ENCODE measurements around the gene NR2C2.
"Not testable (repeated sequence)": the region's sequence is repeated elsewhere in the genome, so short reads cannot be mapped to it uniquely, and the experiment has no call there.

The NR2C2 gene

GRCh38 chr3:14962762-14963161, 15.4 kb downstream of the NR2C2 start:
- DNase-seq, result no peak

GRCh38 chr3:14967285-14967684, 19.9 kb downstream of the NR2C2 start:
- DNase-seq, result no peak

- DNase-seq, result no peak
Measured at GRCh38 chr3:14969671-14970070, 22.3 kb downstream of the NR2C2 start.

GRCh38 chr3:14976317-14976716, 28.9 kb downstream of the NR2C2 start:
- DNase-seq, result no peak

- DNase-seq, result no peak
Measured at GRCh38 chr3:14980689-14981088, 33.3 kb downstream of the NR2C2 start.

GRCh38 chr3:14984581-14985113, 37.3 kb downstream of the NR2C2 start:
- DNase-seq, result no peak

GRCh38 chr3:14988988-14989394, 41.6 kb downstream of the NR2C2 start:
- no peak for DNase-seq

GRCh38 chr3:14989943-14990779, 42.8 kb downstream of the NR2C2 start:
- DNase-seq, result no peak

- DNase-seq, result no peak
Measured at GRCh38 chr3:14990780-14991148, 43.4 kb downstream of the NR2C2 start.

- no peak for DNase-seq
Measured at GRCh38 chr3:14991151-14991742, 43.9 kb downstream of the NR2C2 start.

- DNase-seq, result no peak
Measured at GRCh38 chr3:14991818-14992612, 44.6 kb downstream of the NR2C2 start.

GRCh38 chr3:14997941-14998340, 50.6 kb downstream of the NR2C2 start:
- DNase-seq, result no peak

- not testable (repeated sequence) for DNase-seq
Measured at GRCh38 chr3:14999182-14999581, 51.8 kb downstream of the NR2C2 start.

- no peak for DNase-seq
Measured at GRCh38 chr3:15007681-15008141, 60.3 kb downstream of the NR2C2 start.

- no peak for DNase-seq
Measured at GRCh38 chr3:15009167-15009566, 61.8 kb downstream of the NR2C2 start.

- DNase-seq, result no peak
Measured at GRCh38 chr3:15010664-15011063, 63.3 kb downstream of the NR2C2 start.

GRCh38 chr3:15011174-15011573, 63.8 kb downstream of the NR2C2 start:
- DNase-seq, result no peak

GRCh38 chr3:15014606-15015328, 67.4 kb downstream of the NR2C2 start:
- DNase-seq, result no peak

GRCh38 chr3:15015456-15015855, 68.1 kb downstream of the NR2C2 start:
- DNase-seq, result no peak

- DNase-seq, result no peak
Measured at GRCh38 chr3:15017191-15017590, 69.8 kb downstream of the NR2C2 start.

- no peak for DNase-seq
Measured at GRCh38 chr3:15023249-15023648, 75.9 kb downstream of the NR2C2 start.

- DNase-seq, result no peak
Measured at GRCh38 chr3:15023719-15024118, 76.3 kb downstream of the NR2C2 start.

GRCh38 chr3:15029625-15030024, 82.2 kb downstream of the NR2C2 start:
- DNase-seq, result no peak

Measured in activated CD4-positive, alpha-beta T cell treated with anti-CD3 and anti-CD28 coated beads, Interleukin-2, amount 50 U/mL, for 1 hour (primary cell).